Measurements from ENCODE around the gene DHX30.

- TF ChIP-seq, protein P1, sequence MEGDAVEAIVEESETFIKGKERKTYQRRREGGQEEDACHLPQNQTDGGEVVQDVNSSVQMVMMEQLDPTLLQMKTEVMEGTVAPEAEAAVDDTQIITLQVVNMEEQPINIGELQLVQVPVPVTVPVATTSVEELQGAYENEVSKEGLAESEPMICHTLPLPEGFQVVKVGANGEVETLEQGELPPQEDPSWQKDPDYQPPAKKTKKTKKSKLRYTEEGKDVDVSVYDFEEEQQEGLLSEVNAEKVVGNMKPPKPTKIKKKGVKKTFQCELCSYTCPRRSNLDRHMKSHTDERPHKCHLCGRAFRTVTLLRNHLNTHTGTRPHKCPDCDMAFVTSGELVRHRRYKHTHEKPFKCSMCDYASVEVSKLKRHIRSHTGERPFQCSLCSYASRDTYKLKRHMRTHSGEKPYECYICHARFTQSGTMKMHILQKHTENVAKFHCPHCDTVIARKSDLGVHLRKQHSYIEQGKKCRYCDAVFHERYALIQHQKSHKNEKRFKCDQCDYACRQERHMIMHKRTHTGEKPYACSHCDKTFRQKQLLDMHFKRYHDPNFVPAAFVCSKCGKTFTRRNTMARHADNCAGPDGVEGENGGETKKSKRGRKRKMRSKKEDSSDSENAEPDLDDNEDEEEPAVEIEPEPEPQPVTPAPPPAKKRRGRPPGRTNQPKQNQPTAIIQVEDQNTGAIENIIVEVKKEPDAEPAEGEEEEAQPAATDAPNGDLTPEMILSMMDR (IDR thresholded peaks at IDR 0.05; ENCODE audit: insufficient read depth, low read depth, low read length): no peak
- TF ChIP-seq EZH2 (IDR thresholded peaks at IDR 0.05; ENCODE audit: insufficient read depth, low read length): no peak
Measured at GRCh38 chr3:47870156-47870555, 67.2 kb downstream of the DHX30 start.

Data from astrocyte (in vitro differentiated cells and primary cell).